NCI-H82 treated with DMSO at 0.1 percent for 48 hours (cell line): Measurements from ENCODE around the gene ARVCF.

ENCODE experiments used
- DNase-seq: peaks from one replicate; lab custom pipeline; 2025; ENCODE audit not compliant: unreplicated experiment; lab: John Stamatoyannopoulos, UW

ARVCF gene

DNA sequence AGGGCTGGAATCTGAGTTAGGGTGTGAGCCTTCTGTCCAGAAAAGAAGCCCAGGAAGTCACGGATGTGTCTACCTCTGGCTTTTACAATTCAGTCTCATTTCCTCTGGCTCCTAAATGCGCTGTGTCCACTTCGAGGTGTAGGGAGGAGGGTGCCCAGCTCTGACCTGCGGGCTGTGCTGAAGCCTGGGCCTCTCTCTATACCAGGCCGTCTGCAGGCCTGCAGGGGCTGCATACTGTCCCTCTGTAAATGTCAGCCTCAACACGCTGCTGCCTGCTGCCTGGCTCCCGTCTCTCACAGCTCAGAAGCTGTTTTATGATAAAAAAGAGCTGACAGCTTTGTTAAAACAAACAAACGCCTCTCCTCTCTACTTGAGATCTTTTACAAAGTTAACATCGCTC, 14.5 kb downstream of the ARVCF start:
- DNase-seq, result no peak

- no peak for DNase-seq
These were observed 15.5 kb downstream of the ARVCF start for GRCh38 chr22:20001082-20001638.

GRCh38 chr22:20000246-20001081, 16.2 kb downstream of the ARVCF start:
- no peak for DNase-seq

GRCh38 chr22:19998991-19999820, 17.4 kb downstream of the ARVCF start:
- DNase-seq, result no peak

DNA sequence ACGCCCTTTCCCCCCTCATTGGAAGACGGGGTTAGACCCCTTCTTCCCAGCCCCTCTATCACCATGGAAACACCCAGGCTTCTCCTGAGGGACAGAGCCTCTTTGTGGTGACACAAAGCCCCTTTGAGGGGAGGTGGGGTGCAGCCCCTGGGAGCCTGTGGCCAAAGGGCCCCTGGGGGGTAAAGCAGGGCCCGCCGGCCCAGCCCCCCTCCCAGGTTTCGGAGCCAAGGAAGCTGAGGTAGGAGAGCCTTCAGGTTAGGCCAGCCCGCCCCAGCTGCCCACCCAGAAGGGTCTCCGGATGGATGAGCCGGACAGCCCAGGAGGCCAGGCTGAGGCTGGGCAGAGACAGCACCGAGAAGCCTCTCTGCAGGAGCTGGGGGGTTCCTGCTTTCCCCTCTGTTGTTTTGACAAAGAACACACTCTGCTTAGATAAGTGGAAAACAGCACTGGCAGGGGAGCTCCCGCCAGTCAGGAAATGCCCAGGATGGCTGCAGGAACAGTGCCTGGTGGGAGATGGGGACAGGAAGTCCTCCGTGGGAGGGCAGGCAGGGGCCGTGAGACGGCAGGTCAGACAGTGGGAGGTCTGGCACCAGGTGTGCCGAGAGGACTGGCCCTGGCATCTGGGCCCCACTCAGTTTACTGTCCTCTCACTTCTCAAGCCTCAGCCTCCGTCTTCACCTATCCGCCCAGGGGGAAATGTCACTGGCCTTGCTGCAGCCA, 18.2 kb downstream of the ARVCF start:
- no peak for DNase-seq

DNA sequence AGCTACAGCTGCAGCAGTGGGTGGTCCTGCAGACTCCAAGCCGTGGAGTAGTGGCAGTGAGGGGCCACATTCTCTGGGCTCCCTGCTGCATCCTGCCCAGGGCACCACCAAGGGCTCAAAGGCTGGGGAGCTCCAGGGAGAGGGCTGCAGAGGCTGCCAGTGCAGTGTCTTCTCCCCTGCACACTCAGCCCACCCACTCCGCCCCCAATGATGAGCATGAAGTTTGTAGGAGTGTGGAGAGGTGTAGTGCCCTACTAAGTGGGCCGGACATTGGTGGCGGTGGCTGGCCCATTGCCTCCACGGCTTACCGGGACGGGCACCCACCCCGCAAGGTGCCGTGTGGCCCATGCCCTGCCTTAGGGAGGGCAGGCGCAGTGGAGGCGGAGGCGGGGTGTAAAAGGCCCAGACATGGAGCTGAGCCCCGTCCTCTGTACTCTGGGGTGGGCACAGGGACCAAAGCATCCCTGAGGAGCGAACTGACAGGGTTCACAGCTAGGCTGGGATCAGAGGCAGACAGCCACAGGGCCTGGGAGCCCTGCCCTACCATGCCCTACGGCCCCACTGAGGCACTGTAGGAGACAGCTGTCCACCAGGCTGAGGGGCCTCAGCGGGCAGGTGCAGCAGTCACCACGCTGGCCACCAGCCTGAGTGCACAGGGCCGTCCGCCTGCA, 18.9 kb downstream of the ARVCF start:
- DNase-seq, result no peak

GRCh38 chr22:19996694-19997384, 19.8 kb downstream of the ARVCF start:
- DNase-seq, result peak; percentile 39

- no peak for DNase-seq
These were observed 20.8 kb downstream of the ARVCF start for GRCh38 chr22:19995611-19996339.

DNA sequence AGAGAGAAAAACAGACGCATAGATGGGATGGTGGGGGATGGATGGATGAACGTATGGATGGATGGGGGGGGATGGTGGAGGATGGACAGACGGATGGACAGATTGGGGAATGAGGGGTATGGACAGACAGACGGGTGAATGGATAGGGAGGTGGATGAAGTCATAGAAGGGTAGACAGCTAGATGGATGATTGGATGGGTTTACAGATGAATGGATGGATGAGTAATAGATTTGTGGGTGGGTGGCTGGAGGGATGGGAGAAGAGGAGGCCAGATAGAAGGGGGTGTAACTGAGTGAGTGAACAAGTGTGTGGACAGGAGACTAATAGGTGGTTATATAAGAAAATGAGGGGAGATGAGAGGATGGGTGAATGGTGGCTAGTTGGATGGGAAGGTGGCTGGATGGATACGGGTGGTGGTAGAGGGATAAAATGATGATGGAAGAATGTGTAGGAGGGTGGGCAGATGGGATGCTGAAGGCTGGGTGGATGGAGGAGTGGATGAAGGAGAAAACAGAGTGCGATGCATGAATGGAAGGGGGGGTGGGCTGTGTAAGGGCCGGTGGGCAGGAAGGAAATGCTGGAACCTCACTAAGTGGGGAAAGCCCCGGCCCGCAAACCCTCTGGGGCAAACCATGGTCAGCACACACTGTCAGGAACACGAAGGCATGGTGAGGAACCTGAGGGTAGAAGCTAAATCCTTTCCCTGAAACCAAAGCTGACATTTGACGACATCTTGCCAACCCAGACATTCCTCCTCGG, 21.6 kb downstream of the ARVCF start:
- DNase-seq, result no peak

DNA sequence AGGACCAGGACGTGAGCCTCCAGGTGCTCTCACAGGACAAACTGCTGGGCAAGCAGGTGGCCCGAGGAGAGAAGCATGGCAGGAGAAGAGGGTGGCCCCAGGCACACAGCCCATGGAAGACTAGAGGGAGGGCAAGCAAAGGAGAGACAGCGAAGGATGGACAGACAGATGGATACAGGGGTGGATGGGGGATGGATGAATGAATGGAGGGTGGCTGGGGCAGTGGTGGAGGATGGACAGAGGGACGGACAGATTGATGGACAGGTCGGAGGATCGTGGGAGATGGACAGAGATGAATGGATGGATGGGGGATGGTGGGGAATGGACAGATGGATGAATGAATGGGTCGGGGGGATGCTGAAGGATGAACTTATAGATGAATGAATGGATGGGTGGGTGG, 22.7 kb downstream of the ARVCF start:
- no peak for DNase-seq

DNA sequence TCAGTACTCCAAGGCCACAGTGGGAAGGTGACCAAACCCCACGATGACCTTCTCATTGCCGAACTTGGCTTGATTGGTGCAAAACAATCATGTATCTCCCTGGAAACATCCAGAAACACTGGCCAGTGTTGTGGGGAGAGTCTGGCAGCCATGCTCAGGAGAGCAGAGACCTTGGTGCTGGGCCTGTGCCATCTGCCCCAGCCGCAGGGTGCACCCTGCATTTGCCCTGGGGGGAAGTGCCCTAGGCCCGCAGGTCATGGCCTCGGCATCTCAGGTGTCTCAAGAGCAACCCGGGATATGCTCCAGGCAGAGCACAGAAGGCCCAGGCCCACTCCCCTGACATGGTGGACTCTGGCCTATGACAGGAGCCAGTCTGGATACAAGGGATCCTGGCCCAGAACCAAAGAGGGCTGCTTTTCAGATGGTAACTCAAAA, 23.7 kb downstream of the ARVCF start:
- no peak for DNase-seq

GRCh38 chr22:19992481-19992911, 24.1 kb downstream of the ARVCF start:
- DNase-seq, result no peak

DNA sequence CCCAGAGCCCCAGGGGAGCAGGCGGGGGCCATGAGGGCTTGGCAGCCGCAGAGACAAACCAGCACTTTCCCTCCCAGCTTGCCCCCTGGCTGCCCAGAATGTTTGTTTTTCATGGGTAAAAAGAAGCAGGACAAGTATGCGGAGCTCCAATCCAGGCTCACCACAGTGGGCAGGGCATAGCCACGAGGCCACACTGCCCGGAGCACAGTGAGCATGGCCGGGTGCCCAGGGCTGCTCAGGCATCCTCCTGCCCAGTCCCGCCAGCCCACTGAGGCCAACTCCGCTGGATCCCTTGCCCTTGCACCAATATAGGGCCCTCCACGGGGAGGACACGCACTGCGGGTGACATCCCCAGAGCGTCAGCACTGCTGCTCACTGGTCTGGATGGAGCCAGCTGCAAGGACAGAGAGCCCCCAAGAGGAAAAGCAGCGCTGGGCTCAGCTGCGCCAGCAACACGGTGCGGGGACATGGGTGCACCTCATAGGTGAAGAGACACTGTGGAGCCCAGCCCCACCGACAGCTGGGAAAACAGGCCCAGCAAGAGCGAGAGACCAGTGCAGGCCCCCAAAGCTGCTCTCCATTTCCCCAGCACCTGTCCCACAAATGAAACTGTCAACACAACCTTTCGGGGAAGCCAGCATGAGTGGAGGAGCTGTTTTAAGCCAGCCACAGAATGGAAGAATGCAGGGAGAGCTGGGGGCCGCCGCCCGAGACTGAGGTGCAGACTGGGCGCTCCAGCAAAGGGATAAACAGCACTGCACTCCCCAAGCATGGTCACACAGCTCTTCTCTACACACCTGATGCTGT, 24.8 kb downstream of the ARVCF start:
- no peak for DNase-seq

DNA sequence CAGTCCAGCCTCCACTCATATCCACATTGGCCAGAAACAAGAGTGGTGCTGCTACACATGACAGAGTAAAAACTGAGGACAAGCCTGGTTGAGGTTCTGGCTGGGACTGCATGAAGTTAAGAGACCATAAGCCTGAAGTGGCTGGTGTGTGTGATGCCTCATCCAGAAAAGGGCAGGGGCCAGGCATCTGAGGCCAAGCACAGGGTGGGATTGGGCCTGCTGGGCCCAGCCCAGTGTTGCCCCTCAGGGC, 25.3 kb downstream of the ARVCF start:
- DNase-seq, result no peak

- no peak for DNase-seq
These were observed 25.8 kb downstream of the ARVCF start for GRCh38 chr22:19990609-19991394.

DNA sequence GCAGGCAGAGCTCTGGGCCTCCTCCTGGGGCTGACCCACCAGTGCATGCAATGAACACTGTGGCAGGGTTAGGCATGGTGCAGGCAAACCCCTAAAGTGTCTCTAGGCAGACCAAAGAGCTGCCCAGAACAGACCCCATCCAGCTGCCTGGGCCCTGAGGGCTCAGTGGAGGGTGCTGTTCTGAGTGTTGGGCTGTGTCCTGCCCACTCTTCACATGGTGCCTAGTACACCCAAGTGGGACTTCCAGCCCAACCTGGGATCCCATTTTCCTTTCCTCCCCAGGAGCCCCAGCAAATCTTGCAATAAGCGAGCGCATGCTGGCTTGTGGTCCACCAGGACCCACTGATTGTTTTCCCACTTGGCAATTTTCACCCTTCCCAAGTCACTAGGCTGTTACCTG, 26.4 kb downstream of the ARVCF start:
- DNase-seq, result no peak

GRCh38 chr22:19989725-19990067, 26.9 kb downstream of the ARVCF start:
- DNase-seq, result no peak
